Stimulated activated CD8-positive, alpha-beta memory T cell treated with anti-CD3 and anti-CD28 coated beads, Interleukin-7, amount 100 ng/mL, for 4 hours (primary cell): ENCODE measurements around the gene SULT1A1.
"Not testable (repeated sequence)": the region's sequence is repeated elsewhere in the genome, so short reads cannot be mapped to it uniquely, and the experiment has no call there.

Source experiments
- DNase-seq, 2 donors: peaks; one replicate each; pipeline ENCODE4 v3.0.0-alpha.2; 2020; ENCODE audit warnings: low read depth in 2 of 2

The SULT1A1 gene

GRCh38 chr16:28609631-28610594 lies at the start of gene SULT1A1:
Gene SULT1A1 (minus strand): TSS chr16:28610044. CDS start chr16:28608855, 1,189 bp downstream.
- DNase-seq, result no peak

GRCh38 chr16:28639959-28640358 lies 30.1 kb upstream of the SULT1A1 start:
- not testable (repeated sequence) for DNase-seq

GRCh38 chr16:28638359-28638758 lies 28.5 kb upstream of the SULT1A1 start:
- DNase-seq, result not testable (repeated sequence)

DNA sequence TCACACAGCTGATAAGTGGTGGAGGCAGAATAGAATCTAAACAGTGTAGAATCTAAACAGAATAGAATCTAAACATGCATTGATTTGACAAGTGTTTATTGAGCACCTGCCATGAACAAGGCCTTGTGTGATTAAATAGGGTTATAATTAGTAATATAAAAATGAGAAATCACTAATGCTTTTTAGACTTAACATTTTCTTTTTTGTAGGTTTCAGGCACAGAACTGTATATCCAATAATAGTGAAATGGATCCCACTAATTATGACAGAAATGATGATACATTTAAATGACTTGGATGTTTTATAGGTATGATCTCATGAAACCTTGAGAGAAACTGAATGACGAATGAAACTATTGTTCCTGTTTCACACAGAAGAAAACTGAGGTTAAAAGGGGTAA lies 27.9 kb upstream of the SULT1A1 start, which contains the start of gene NPIPB8:
Gene NPIPB8 (plus strand): TSS at position 301 of the 400 bp plus-strand sequence. CDS start 296 bp downstream, outside the sequence.
- DNase-seq, result not testable (repeated sequence)

DNA sequence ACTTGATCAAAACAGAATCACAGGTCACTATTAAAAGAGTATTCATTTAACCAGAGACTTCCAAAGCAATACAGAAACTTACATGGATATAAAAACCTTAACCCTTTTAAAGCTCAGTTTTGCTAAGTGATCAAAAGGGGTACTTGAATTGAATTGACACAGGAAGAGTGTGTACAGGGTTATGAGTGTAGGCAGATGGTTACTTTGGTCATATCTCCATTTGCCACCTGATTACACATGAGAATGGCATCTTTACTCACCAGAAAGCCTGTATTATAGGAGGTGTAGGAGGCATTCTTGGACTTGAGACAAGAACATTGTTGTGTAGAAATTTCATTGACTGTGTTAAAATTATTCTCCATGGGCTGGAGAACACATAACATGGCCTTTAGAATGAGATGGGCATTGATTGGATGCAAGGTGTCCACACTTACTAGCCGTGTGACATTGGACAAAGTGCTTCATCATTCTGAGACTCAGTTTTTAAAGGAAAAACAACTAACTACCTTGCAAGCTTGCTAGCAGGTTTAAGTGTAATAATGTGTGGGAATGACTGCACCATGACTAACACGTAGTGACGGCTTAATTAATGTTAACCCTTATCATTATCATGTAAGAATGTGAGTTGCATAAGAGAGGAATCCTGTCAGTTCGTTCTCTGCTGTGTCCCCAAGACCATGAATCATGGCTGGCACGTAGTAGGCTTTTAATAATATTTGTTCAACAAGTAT lies 26.4 kb upstream of the SULT1A1 start:
- not testable (repeated sequence) for DNase-seq

GRCh38 chr16:28630905-28631304 lies 21.1 kb upstream of the SULT1A1 start:
- not testable (repeated sequence) for DNase-seq

DNA sequence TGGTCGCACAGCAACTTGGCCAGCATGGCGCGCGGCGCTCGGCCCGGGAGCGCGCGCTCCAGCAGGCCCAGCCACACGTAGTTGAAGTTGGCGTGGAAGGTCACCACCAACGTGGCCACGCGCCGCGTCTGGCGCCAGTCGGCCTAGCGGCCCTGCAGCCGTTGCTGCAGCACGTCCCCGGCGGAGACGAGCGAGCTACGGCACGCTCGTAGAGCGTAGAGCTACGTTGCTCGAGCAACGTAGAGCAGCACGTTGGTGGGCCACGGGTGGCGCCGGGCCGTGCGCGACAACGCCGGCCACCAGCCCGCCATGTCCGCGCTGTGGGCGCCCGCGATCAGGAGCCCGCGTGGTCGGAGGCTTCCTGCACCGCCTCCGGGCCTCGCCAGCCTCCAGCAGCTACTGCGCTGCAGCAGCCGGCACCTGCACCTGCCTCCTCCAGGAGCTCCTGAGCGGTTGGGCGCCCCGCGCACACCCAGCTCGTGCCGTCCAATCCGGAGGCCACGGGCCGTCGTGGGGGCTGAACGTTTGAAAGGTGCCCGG lies 13.4 kb upstream of the SULT1A1 start:
- DNase-seq, result peak in 1 of 2 donors; percentile 57

DNA sequence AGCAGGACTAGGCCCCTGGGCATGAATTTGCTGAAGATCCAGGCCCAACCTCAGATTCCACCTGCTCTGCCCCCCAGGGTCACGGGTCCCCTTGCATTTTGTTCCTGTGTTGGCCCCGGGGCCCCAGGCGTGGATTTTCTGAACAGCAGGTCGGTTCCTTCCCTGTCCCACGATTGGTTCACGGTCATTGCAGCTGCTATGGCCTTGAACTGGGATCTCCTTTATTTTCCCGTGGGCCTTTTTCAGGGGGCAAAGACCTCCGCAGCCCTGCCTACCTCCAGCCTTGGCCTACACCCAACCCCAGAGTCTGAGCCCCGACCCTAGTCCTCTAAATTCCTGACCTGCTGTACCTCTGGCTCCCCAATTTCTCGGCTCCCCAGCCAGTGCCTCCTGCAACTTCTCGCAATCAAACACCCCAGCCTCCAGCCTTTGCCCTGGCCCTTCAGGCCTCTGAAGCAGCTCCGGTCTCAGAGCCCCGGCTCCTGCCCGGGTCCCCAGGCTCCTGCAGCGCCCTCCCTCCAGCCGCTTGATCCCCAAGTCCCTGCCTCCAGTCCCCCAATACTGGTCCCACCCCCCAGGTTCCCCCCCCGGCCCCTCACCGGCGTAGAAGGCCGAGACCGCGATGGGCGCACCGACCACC lies 12.8 kb upstream of the SULT1A1 start:
- DNase-seq, result not testable (repeated sequence)

- DNase-seq, result no peak
These were observed 11.8 kb upstream of the SULT1A1 start for GRCh38 chr16:28621481-28622155.

GRCh38 chr16:28620316-28620715 lies 10.5 kb upstream of the SULT1A1 start:
- not testable (repeated sequence) for DNase-seq

DNA sequence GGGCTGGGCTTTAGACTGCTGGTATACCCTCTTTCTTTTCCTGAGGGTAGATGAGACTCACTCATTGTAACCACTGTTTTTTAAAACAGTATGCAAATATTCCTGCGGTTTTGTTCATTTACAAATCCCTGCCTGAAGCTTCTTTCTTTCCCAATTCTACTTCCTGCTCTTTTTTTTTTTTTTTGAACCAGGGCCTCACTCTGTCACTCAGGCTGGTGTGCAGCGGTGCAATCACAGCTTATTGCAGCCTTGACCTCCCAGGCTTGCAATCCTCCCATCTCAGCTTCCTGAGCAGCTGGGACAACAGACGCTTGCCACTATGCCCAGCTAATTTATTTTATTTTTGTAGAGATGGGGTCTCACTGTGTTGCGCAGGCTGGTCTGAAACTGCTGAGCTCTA lies 8.0 kb upstream of the SULT1A1 start:
- DNase-seq, result no peak

DNA sequence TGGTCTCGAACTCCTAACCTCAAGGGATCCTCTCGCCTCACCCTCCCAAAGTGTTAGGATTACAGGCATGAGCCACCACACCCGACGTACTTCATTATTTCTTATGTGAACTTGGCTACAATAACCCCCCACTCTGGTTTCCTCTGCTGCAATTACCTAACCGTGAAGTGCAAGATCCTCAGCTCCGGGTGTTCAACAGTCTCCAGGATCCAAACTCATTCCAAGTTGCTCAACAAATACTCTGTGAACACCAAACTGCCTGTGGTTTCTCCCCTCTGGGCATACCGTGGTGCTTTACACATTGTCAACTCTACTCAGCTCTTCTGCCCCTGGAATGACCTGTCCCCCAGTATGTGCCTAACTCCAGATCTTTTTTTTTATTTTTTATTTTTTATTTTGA lies 6.8 kb upstream of the SULT1A1 start:
- no peak for DNase-seq

DNA sequence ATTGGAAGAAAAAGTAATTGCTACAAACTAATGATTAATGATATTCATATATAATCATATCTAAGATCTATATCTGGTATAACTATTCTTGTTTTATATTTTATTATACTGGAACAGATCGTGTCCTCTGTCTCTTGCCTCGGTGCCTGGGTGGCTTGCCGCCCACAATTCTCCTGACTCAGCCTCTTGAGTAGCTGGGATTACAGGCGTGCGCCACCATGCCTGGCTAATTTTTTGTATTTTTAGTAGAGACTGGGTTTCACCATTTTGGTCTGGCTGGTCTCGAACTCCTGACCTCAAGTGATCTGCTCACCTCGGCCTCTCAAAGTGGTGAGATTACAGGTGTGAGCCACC lies 6.4 kb upstream of the SULT1A1 start:
- DNase-seq, result not testable (repeated sequence)

- not testable (repeated sequence) for DNase-seq
These were observed 5.8 kb upstream of the SULT1A1 start for GRCh38 chr16:28615486-28616223.

GRCh38 chr16:28614561-28614960 lies 4.7 kb upstream of the SULT1A1 start:
- DNase-seq, result not testable (repeated sequence)

DNA sequence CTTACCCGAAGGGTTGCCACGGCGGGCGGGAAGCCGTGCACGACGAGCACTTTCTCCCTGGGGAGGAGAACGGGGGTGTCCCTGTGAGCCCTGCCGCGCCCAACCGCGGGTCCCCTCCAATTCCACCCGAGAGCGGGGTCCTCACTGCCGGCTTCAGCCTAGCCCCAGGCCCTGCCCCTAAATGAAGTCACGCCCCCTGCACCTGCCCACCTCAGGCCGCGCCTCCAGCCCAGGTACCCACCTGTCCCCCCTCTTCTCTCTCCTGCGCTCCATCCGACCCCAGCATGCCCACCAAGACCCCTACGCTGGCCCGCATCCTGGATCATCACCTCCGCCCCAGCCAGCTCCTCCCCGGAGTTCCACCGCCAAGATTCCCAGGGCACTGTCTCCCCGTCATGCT lies 4.1 kb upstream of the SULT1A1 start:
- not testable (repeated sequence) for DNase-seq

DNA sequence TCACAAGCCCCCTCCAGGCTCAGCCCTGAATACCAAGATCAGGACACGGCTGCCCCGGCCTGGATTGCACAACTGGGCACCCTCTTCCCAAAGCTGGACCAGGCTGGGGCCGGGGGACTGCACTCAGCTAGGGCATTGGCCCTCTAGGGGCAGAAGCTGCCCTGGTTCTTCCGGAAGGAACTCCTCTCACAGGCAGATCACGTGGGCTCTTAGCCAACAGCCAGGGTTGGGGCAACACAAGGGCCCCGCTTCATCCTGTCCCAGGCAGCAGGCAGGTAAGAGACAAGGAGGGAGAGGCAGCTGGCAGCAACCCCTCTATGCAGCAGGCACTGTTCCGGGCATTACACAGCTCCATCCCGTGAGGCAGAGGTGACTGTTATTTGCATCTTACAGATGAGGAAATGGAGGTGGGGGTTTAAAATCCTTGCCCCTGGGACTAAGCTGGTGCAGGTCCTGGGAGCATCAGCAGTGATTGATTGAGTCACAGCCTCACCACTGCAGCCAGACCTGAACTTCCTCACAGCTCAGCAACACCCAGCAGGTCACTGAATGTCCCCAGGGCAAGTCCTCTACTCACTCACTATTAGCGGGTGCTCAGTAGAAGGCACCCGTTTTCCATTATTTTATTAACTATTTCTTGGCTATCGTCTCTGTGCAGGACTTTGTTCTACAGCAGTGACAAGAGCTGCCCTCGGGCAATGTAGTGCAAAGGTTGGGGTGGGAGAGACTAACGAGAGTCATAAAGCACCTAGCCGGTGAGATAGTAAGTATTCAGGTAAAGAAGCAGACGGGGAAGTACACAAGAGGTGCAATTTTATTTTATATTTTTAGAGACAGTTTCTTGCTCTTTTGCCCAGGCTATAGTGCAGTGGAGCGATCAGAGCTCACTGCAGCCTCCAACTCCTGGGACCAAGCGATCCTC lies 2.8 kb upstream of the SULT1A1 start:
- DNase-seq, result not testable (repeated sequence)

- no peak for DNase-seq
These were observed 849 bp upstream of the SULT1A1 start for GRCh38 chr16:28610595-28611191.
